Measurements from ENCODE around the gene SLC2A8. TPM values are rescaled to one million over a fixed set of nuclear protein-coding genes. Genes with fewer than 3 reads are reported as not detected.

SLC2A8 gene
- total RNA-seq, 4 donors from 2014 or later: 25.4 to 38.2 (median 29.9) TPM

DNA sequence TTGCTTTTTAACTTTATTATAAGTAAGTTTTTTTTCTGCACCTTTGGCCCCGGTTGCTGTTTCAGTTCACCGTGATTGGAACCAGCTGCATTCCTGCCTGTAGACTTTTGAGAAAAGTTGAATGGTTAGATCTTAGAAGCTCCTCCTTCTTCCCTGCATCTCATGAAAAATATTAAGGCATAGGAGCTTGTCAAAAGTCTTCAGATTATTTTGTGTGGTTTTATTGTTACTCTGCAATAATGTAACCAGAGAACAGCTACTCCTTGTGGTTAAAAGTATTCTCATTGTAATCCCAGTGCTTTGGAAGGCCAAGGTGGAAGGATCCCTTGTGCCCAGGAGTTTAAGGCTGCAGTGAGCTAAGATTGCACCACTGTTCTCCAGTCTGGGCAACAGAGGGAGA lies 3.3 kb upstream of the SLC2A8 start:
- TF ChIP-seq, protein P1, sequence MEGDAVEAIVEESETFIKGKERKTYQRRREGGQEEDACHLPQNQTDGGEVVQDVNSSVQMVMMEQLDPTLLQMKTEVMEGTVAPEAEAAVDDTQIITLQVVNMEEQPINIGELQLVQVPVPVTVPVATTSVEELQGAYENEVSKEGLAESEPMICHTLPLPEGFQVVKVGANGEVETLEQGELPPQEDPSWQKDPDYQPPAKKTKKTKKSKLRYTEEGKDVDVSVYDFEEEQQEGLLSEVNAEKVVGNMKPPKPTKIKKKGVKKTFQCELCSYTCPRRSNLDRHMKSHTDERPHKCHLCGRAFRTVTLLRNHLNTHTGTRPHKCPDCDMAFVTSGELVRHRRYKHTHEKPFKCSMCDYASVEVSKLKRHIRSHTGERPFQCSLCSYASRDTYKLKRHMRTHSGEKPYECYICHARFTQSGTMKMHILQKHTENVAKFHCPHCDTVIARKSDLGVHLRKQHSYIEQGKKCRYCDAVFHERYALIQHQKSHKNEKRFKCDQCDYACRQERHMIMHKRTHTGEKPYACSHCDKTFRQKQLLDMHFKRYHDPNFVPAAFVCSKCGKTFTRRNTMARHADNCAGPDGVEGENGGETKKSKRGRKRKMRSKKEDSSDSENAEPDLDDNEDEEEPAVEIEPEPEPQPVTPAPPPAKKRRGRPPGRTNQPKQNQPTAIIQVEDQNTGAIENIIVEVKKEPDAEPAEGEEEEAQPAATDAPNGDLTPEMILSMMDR (IDR thresholded peaks at IDR 0.05): no peak
- no peak for TF ChIP-seq POLR2A (IDR thresholded peaks at IDR 0.05)
- H3K27me3 ChIP-seq: no peaks in the 10 kb centered on the region
- DNase-seq: no peak
- peaks cover 6 to 11% of the 10 kb centered on the region in 2 donors for H3K4me1 ChIP-seq
- intact Hi-C loops (cut with DNase I): loop anchor here (10.0 kb wide), 1 partner anchor 149 kb away; no protein-coding TSS in a partner anchor
- no peaks in the 10 kb centered on the region for H3K36me3 ChIP-seq
- WGBS, 2 donors: 70 to 72% methylated on average over 2 of the region's 2 CpGs
- no peak overlapping the region for H3K4me3 ChIP-seq (replicated peaks in 1 of 3)
- no peak overlapping the region for H3K27ac ChIP-seq
- H3K9me3 ChIP-seq: no peaks in the 10 kb centered on the region

DNA sequence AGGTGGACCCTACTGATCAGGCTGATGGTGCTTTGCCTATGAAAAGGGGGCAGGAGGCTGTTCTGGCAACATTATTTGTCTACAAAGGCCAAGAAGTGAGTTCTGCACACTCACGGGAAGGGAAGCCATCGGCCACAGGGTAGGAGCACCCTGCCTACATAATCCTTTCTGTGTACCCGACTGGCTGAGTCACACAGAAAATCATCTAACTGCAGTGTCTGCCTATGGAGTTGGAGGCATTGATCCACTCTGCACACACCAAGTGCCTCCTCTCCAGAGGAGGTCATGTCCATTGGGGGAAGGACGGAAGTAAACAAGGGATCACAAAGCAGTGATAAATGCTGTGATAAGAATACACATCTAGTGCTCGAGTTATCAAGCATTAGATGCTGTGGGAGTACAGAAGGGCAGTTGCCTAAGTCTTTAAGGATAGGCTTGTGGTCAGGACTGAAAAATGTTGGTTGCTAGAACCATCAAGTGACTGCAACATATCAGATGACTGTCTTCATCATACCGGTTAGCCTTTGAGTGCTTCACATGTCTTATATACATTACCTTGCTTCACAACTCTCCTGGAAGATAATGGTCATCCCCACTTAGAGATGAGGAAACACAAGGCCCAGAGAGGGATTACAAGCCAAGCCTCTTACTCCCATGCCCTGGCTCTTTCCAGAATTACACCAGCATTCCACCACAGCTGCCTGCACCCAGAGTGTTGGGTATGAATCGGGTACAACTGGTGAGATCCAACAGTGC lies 1.3 kb upstream of the SLC2A8 start:
- Histone ChIP-seq H3K4me3 (replicated peaks in 1 of 3) (peak overlapping the region in 1 of 3 donors; percentile 43), H3K36me3 (no peaks in the 10 kb centered on the region), H3K4me1 (peaks cover 6 to 14% of the 10 kb centered on the region in 2 donors), H3K27ac (no peak overlapping the region), H3K27me3 (no peaks in the 10 kb centered on the region), H3K9me3 (no peaks in the 10 kb centered on the region)
- no peak for DNase-seq
- intact Hi-C loops (cut with DNase I): loop anchor here (5.0 to 10.0 kb wide), 3 partner anchors 83 to 173 kb away; no protein-coding TSS in a partner anchor
- TF ChIP-seq, protein P1 (IDR thresholded peaks at IDR 0.05): no peak
- TF ChIP-seq POLR2A (IDR thresholded peaks at IDR 0.05): no peak
- WGBS, 2 donors: 71 to 74% methylated on average over 7 of the region's 7 CpGs

DNA sequence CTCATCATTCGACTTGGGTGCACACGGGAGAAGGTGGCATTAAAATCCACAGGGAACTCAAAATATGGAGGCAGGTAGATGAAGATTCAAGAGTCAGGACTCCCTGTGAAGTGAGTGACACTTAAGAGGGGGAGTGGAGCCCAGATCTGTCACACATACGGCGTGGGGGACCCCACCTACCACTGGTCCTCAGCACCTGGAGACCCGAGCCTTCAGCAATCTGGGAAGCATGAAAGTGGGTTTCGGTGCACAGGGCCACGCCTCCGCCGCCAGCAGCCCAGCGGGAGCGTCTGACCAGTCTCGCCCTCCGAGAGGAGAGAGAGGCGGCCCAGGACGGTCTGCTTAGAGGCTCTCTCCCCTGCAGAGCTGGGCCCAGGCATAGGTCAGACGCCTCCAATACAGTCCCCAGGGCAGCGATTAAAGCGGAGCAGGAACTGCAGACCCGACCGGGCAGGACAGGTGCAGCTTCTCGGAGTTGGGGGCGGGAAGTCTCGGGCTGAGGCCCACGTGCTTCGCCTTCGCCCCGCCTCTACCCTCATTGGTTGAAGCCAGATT lies 639 bp upstream of the SLC2A8 start:
- intact Hi-C loops (cut with DNase I): loop anchor here (5.0 to 10.0 kb wide), 3 partner anchors 84 to 174 kb away; no protein-coding TSS in a partner anchor
- no peak for DNase-seq
- no peaks in the 10 kb centered on the region for H3K36me3 ChIP-seq
- no peaks in the 10 kb centered on the region for H3K27me3 ChIP-seq
- TF ChIP-seq, protein P1 (IDR thresholded peaks at IDR 0.05): no peak
- no peak for TF ChIP-seq POLR2A (IDR thresholded peaks at IDR 0.05)
- H3K4me1 ChIP-seq: peaks cover 6 to 14% of the 10 kb centered on the region in 2 donors
- no peaks in the 10 kb centered on the region for H3K9me3 ChIP-seq
- no peak overlapping the region for H3K27ac ChIP-seq
- WGBS, 2 donors: 5 to 8% methylated on average over 12 to 15 of the region's 27 CpGs
- peak overlapping the region; percentile 23 to 49 (median 43) for H3K4me3 ChIP-seq (replicated peaks in 1 of 3)

DNA sequence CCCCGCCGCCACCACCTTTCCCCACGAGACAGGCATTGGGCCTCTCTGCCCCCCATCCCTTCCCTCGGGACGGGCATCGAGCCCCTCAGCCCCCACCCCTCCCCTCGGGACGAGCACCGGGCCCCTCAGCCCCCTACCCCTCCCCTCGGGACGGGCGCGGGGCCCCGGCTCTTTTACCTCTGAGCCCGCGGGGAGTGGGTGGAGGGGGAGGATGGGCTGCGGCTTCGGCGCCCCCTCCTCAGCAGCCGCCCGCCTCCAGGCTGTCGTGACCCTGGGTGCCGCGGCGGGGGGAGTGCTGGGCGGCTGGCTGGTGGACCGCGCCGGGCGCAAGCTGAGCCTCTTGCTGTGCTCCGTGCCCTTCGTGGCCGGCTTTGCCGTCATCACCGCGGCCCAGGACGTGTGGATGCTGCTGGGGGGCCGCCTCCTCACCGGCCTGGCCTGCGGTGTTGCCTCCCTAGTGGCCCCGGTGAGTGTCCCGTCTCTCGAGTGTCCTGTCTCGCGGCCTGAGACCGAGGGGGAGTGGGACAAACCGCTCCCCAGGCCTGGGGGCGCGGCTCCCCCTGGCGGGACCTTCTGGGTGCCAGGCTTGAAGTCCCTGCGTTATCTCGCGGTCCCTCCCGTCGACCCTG lies 791 bp downstream of the SLC2A8 start:
- Histone ChIP-seq H3K4me1 (peaks cover 6 to 14% of the 10 kb centered on the region in 2 donors), H3K27me3 (no peaks in the 10 kb centered on the region), H3K27ac (peak overlapping the region; percentile 59 to 78 (median 70)), H3K4me3 (replicated peaks in 1 of 3) (peak overlapping the region; percentile 72 to 95 (median 75)), H3K9me3 (no peaks in the 10 kb centered on the region), H3K36me3 (no peaks in the 10 kb centered on the region)
- intact Hi-C loops (cut with DNase I): loop anchor here (5.0 to 10.0 kb wide), 3 partner anchors 85 to 175 kb away; no protein-coding TSS in a partner anchor
- peak; percentile 75 for DNase-seq
- TF ChIP-seq, protein P1 (IDR thresholded peaks at IDR 0.05): peak in 5 of 6 experiments; percentile 26 to 71 (median 49)
- TF ChIP-seq POLR2A (IDR thresholded peaks at IDR 0.05): no peak
- WGBS, 2 donors: 0% methylated on average over 4 to 13 of the region's 55 CpGs

All from thyroid gland (tissue), 4 donors.